Measurements from ENCODE around the gene IRF7.

Gene IRF7

DNA sequence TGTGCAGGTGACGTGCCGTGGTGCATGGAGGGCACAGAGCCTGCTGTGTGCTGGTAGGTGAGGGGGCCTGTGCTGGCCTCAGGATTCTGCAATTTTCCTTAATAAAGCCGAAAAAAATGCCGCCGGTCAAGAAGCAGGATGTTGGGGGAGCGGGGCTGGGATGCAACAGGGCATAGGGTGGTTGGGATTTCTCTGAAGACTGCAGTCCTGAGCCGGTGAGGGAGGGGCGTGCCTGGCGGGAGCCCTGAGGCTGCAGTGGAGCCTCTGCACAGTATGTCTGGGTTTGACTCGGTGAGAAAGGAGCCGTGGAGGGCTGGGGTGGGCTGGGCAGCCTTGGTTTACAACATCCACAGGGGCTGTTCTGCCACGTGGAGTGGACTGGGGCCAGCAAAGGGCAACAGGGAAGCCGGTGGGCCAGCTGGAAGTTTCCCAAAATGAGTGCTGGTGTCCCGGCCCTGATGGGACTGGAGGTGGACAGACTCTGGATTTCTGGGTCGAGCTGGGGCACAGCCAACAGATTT lies 7.7 kb upstream of the IRF7 start:
- in situ Hi-C loops (cut with HindIII; ENCODE audit: low pct_unique_long_range_greater_than_20kb, low sequenced_read_pairs), result no loop called here
- DNase-seq (ENCODE audit: low read depth in 1 of 2, low spot score in 1 of 2), result no peak
- TF ChIP-seq JUND (IDR thresholded peaks at IDR 0.05; ENCODE audit: low read depth), result no peak

DNA sequence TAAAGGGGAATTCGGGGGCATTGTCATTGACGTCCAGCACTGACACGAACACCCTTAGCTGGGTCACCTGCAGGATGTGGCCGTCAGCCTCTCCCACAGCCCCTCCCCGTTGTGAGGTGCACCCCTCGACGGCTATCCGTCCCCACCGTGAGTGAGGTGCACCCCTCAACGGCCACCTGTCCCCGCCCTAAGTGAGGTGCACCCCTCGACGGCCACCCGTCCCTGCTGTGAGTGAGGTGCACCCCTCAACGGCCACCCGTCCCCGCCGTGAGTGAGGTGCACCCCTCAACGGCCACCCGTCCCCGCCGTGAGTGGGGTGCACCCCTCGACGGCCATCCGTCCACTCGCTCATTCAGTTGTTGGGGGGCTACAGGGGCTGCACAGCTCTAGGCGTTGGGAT lies 6.1 kb upstream of the IRF7 start:
- no peak for DNase-seq (ENCODE audit: low read depth in 1 of 2, low spot score in 1 of 2)
- TF ChIP-seq JUND (IDR thresholded peaks at IDR 0.05; ENCODE audit: low read depth), result no peak
- in situ Hi-C loops (cut with HindIII; ENCODE audit: low pct_unique_long_range_greater_than_20kb, low sequenced_read_pairs), result no loop called here

GRCh38 chr11:620935-621814 lies 5.4 kb upstream of the IRF7 start:
- no peak for TF ChIP-seq JUND (IDR thresholded peaks at IDR 0.05; ENCODE audit: low read depth)
- in situ Hi-C loops (cut with HindIII; ENCODE audit: low pct_unique_long_range_greater_than_20kb, low sequenced_read_pairs), result no loop called here
- no peak for DNase-seq (ENCODE audit: low read depth in 1 of 2, low spot score in 1 of 2)

DNA sequence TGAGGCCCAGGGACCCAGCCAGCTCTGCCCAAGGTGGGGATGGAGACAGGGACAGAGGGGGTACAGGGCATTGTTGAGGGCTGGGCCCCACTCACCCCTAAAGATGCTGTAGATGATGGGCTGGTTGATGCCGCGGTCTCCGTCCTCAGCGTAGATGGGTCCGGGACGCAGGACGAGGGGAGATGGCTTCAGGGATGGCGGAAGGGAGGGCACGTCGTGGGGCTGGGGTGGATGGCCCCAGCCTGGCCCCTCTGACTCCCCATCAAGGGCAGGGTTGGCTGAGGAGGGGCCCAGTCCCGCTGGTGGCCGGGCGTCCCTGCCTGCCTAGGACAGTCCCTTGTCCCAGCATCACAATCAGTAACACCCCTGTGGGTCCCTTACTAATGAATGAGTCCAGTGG lies 4.5 kb upstream of the IRF7 start:
- in situ Hi-C loops (cut with HindIII; ENCODE audit: low pct_unique_long_range_greater_than_20kb, low sequenced_read_pairs), result no loop called here
- no peak for DNase-seq (ENCODE audit: low read depth in 1 of 2, low spot score in 1 of 2)
- no peak for TF ChIP-seq JUND (IDR thresholded peaks at IDR 0.05; ENCODE audit: low read depth)

GRCh38 chr11:619628-620050 lies 3.9 kb upstream of the IRF7 start:
- in situ Hi-C loops (cut with HindIII; ENCODE audit: low pct_unique_long_range_greater_than_20kb, low sequenced_read_pairs), result no loop called here
- TF ChIP-seq JUND (IDR thresholded peaks at IDR 0.05; ENCODE audit: low read depth), result no peak

GRCh38 chr11:618856-619627 lies 3.3 kb upstream of the IRF7 start:
- TF ChIP-seq JUND (IDR thresholded peaks at IDR 0.05; ENCODE audit: low read depth), result no peak
- DNase-seq (ENCODE audit: low read depth in 1 of 2, low spot score in 1 of 2), result no peak
- in situ Hi-C loops (cut with HindIII; ENCODE audit: low pct_unique_long_range_greater_than_20kb, low sequenced_read_pairs), result no loop called here

More at GRCh38 chr11:619628-620050, 3.9 kb upstream of the IRF7 start:
- no peak for DNase-seq (ENCODE audit: low read depth in 1 of 2, low spot score in 1 of 2)

DNA sequence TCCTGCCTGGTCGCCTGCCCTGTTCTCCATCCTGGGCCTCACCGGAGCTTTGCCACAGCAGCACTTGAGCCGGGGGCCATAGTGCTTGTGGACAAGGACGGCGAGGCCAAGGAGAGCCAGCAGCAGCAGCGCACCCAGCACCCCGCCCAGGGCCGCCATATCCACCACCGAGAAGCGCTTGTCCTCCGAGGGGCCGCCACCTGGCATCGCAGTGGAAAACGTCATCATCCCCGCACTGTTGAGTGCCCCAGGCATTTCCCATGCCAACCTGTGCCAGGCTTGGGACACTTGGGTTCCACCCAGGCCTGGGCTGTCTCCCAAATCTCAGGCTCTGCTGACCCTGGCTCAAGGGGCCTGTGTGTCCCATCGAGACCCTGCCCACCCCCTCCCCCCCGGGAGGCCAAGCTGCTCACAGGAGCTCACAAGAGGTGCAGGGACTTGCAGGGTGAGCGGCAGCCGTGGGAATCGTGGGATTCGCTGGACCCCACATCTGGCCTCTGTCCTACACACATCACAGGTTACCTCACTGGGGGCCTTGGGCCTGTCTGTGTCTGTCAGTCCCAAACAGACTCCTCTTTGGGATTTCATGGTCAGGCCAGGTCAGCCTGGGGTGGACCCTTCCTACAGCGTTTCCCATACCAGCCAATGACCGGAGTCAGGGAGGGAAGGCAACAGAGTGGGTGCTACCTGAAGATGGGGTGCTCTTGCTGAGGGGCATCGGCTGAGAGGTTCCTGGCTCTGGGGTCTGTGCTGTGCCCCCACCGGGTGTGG lies 2.3 kb upstream of the IRF7 start:
- no peak for TF ChIP-seq JUND (IDR thresholded peaks at IDR 0.05; ENCODE audit: low read depth)
- DNase-seq (ENCODE audit: low read depth in 1 of 2, low spot score in 1 of 2), result no peak
- in situ Hi-C loops (cut with HindIII; ENCODE audit: low pct_unique_long_range_greater_than_20kb, low sequenced_read_pairs), result no loop called here

GRCh38 chr11:617199-617911 lies 1.6 kb upstream of the IRF7 start:
- no peak for DNase-seq (ENCODE audit: low read depth in 1 of 2, low spot score in 1 of 2)
- in situ Hi-C loops (cut with HindIII; ENCODE audit: low pct_unique_long_range_greater_than_20kb, low sequenced_read_pairs), result no loop called here
- TF ChIP-seq JUND (IDR thresholded peaks at IDR 0.05; ENCODE audit: low read depth), result no peak

DNA sequence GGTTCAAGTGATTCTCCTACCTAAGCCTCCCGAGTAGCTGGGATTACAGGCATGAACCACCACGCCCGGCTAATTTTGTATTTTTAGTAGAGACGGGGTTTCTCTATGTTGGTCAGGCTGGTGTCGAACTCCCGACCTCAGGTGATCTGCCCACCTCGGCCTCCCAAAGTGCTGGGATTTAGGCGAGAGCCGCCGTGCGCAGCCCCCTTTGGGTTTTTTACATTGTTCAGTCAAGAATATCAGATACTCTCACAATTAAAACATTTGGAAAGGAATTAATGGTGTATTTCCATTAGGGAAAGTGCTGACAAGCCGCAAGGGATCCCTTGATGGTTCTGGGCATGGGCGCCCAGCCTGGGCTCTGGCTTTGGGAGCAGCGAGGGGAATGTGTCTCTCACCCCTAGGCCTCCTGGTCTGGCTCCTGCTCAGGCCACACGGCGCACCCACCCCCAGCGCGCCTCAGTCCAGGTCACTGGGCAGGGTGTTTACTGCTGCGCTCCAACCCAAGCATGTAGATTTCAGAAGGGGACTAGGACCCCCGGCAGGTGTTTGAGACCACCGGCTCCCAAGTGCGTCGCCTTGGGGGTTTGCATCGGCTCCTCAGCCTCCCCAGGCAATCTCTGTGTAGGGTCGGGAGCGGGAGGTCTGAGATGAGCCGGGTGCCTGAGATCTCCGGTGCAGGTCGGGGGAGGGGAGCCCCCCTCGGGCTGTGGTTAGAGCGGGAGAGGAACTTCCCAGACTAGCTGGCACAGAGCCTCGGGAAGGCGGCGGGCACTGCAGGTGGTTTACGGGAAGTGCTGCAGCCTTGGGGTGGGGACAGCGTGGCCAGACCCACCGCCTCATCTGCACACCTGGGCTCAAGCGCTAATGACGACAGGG lies 809 bp upstream of the IRF7 start:
- in situ Hi-C loops (cut with HindIII; ENCODE audit: low pct_unique_long_range_greater_than_20kb, low sequenced_read_pairs), result no loop called here
- DNase-seq (ENCODE audit: low read depth in 1 of 2, low spot score in 1 of 2), result no peak
- TF ChIP-seq JUND (IDR thresholded peaks at IDR 0.05; ENCODE audit: low read depth), result no peak

DNA sequence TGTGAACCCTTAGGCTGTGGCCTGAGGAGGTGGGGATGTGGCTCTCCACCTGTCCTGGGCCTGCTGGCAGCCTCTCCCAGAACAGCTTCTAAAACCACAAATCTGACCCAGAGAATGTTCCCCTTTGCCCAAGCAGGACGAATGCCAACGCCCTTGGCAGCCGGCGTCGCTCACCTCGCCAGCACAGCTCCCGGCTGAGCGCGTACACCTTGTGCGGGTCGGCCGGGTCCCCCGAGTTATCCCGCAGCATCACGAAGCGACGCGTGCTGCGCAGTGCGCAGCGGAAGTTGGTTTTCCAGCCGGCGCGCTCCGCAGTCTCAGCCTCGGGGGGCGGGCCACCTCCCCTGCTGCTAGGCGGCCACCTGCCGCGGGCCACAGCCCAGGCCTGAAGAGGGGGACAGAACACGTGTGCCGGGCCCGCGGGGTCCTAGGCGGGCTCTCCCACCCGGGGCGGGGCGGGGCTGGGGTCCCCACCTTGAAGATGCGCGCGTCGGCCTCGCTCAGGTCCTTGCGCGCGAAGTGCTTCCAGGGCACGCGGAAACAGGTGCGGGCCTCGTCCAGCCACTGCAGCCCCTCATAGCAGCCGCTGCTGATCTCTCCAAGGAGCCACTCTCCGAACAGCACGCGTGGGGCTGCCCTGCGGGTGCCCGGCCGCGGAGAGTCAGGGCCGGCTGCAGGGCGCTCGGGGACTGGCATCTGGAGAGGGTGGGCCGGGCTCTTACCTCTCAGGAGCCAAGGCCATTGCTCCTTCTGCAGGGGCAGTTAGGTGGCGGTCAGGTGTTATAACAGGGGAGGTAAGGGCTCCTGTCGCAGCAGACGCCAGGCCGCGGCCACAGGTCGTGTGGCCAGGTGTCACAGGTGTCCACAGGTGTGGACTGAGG lies 887 bp downstream of the IRF7 start:
- DNase-seq (ENCODE audit: low read depth in 1 of 2, low spot score in 1 of 2), result no peak
- in situ Hi-C loops (cut with HindIII; ENCODE audit: low pct_unique_long_range_greater_than_20kb, low sequenced_read_pairs), result no loop called here
- TF ChIP-seq JUND (IDR thresholded peaks at IDR 0.05; ENCODE audit: low read depth), result no peak
